ENCODE measurements around the gene ANKRD9. TPM values are rescaled to one million over a fixed set of nuclear protein-coding genes. Genes with fewer than 3 reads are reported as not detected.

Gene ANKRD9
- total RNA-seq, 1 experiment from 2014 or later = 23.7 TPM

DNA sequence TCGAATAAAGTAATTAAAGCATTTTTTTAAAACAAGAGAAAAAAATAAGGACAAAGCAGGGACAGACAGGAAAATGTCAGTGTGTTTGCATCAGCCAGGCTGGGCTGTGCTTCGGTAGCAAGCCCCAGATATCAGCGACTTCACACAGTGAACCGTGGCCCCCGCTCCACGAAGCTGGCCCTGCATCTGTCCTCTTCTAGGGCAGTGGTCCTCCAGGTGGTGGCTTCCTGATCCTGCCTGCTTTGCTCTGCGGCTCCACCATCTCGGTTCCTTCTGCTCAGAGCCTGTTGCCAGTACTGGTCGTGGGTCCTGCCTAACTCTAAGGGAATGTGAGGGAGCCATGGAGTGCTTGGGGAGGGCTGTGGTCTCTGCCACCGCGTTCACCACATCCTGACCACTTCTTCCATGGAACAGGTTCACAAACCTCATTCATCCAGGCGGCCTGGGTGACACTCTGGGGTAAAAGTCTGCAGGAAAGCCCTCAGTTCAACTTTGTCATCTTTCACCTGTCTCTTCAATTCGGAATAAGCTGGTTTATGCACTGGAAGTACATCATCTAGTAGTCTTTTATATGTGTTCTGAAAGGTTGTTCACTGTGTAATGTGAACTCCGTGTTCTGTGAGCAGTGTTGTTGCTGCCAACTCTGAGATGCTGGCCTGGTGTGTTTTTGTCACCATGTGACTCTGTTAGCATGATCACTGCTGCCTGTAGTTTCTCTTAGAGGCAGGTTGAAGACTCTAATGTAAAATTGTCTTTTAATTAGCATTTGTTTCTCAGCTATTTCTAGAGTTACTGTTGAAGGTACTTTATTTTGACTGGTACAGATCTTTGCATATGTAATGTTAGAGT, 47.9 kb downstream of the ANKRD9 start:
- BruUV-seq (replicated peaks) = no TSS peak
- Histone ChIP-seq H3K9me3 (ENCODE audit: control insufficient read depth, insufficient read depth, low read depth, low read length) (no peaks in the 10 kb centered on the region), H3K27me3 (ENCODE audit: control insufficient read depth, insufficient read depth, low read length) (no peaks in the 10 kb centered on the region), H3K4me1 (ENCODE audit: control insufficient read depth, insufficient read depth, low read length) (no peaks in the 10 kb centered on the region), H3K27ac (ENCODE audit: low read length) (no peak overlapping the region), H3K36me3 (ENCODE audit: control insufficient read depth, insufficient read depth, low read length) (no peaks in the 10 kb centered on the region), H3K4me3 (ENCODE audit: low read depth in 2 of 2, low read length in 2 of 2) (no peak overlapping the region)
- intact Hi-C loops (cut with micrococcal nuclease; ENCODE audit: unreplicated experiment) (no loop called here), in situ Hi-C loops (cut with HindIII; ENCODE audit: low pct_unique_long_range_greater_than_20kb, low sequenced_read_pairs) (no loop called here)
- ChIA-PET POLR2A (no interaction called here), CTCF (no interaction called here)
- ATAC-seq = no peak
- DNase-seq (ENCODE audit: low read depth, low spot score) = no peak
- TF ChIP-seq, protein P1, sequence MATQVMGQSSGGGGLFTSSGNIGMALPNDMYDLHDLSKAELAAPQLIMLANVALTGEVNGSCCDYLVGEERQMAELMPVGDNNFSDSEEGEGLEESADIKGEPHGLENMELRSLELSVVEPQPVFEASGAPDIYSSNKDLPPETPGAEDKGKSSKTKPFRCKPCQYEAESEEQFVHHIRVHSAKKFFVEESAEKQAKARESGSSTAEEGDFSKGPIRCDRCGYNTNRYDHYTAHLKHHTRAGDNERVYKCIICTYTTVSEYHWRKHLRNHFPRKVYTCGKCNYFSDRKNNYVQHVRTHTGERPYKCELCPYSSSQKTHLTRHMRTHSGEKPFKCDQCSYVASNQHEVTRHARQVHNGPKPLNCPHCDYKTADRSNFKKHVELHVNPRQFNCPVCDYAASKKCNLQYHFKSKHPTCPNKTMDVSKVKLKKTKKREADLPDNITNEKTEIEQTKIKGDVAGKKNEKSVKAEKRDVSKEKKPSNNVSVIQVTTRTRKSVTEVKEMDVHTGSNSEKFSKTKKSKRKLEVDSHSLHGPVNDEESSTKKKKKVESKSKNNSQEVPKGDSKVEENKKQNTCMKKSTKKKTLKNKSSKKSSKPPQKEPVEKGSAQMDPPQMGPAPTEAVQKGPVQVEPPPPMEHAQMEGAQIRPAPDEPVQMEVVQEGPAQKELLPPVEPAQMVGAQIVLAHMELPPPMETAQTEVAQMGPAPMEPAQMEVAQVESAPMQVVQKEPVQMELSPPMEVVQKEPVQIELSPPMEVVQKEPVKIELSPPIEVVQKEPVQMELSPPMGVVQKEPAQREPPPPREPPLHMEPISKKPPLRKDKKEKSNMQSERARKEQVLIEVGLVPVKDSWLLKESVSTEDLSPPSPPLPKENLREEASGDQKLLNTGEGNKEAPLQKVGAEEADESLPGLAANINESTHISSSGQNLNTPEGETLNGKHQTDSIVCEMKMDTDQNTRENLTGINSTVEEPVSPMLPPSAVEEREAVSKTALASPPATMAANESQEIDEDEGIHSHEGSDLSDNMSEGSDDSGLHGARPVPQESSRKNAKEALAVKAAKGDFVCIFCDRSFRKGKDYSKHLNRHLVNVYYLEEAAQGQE (IDR thresholded peaks at IDR 0.05; ENCODE audit: insufficient read depth in 1 of 2, low read depth in 2 of 2, low read length in 1 of 2) = no peak
- no peak for TF ChIP-seq TCF7L2 (IDR thresholded peaks at IDR 0.05; ENCODE audit: low read depth, low read length)
- TF ChIP-seq, protein P2, sequence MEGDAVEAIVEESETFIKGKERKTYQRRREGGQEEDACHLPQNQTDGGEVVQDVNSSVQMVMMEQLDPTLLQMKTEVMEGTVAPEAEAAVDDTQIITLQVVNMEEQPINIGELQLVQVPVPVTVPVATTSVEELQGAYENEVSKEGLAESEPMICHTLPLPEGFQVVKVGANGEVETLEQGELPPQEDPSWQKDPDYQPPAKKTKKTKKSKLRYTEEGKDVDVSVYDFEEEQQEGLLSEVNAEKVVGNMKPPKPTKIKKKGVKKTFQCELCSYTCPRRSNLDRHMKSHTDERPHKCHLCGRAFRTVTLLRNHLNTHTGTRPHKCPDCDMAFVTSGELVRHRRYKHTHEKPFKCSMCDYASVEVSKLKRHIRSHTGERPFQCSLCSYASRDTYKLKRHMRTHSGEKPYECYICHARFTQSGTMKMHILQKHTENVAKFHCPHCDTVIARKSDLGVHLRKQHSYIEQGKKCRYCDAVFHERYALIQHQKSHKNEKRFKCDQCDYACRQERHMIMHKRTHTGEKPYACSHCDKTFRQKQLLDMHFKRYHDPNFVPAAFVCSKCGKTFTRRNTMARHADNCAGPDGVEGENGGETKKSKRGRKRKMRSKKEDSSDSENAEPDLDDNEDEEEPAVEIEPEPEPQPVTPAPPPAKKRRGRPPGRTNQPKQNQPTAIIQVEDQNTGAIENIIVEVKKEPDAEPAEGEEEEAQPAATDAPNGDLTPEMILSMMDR (IDR thresholded peaks at IDR 0.05) = no peak
- no peak for TF ChIP-seq SIN3A (IDR thresholded peaks at IDR 0.05; ENCODE audit: borderline replicate concordance, insufficient read depth, low read depth, low read length)
- no peak for TF ChIP-seq POLR2AphosphoS5 (IDR thresholded peaks at IDR 0.05; ENCODE audit: low read depth, low read length)

DNA sequence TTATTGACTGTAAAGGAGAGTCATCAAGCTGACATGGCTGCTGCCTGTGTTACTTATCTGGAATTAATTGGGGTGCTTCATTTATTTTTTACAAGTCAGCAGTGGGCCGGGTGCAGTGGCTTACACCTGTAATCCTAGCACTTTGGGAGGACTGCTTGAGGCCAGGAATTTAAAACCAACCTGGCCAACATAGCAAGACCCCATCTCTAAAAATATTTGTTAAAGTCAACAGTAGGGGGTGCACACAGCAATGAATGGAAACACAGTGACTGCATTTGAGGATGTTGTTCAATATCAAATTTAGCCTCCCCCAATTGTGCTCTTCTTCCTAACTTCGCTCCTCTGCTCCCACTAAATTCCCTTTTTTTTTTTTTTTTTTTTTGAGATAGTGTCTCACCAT, 52.1 kb downstream of the ANKRD9 start:
- no TSS peak for BruUV-seq (replicated peaks)
- Histone ChIP-seq H3K4me1 (ENCODE audit: control insufficient read depth, insufficient read depth, low read length) (no peaks in the 10 kb centered on the region), H3K4me3 (ENCODE audit: low read depth in 2 of 2, low read length in 2 of 2) (no peak overlapping the region), H3K27me3 (ENCODE audit: control insufficient read depth, insufficient read depth, low read length) (no peaks in the 10 kb centered on the region), H3K27ac (ENCODE audit: low read length) (no peak overlapping the region), H3K9me3 (ENCODE audit: control insufficient read depth, insufficient read depth, low read depth, low read length) (no peaks in the 10 kb centered on the region), H3K36me3 (ENCODE audit: control insufficient read depth, insufficient read depth, low read length) (no peaks in the 10 kb centered on the region)
- ChIA-PET POLR2A (interaction anchor here (0.6 kb wide), 1 partner anchor 51 kb away, joined by 3 read pairs; no protein-coding TSS in a partner anchor), CTCF (no interaction called here)
- ATAC-seq (no peak), DNase-seq (ENCODE audit: low read depth, low spot score) (no peak)
- intact Hi-C loops (cut with micrococcal nuclease; ENCODE audit: unreplicated experiment) (no loop called here), in situ Hi-C loops (cut with HindIII; ENCODE audit: low pct_unique_long_range_greater_than_20kb, low sequenced_read_pairs) (no loop called here)
- TF ChIP-seq, protein P2 (IDR thresholded peaks at IDR 0.05) = no peak
- TF ChIP-seq TCF7L2 (IDR thresholded peaks at IDR 0.05; ENCODE audit: low read depth, low read length) (no peak), POLR2AphosphoS5 (IDR thresholded peaks at IDR 0.05; ENCODE audit: low read depth, low read length) (no peak), SIN3A (IDR thresholded peaks at IDR 0.05; ENCODE audit: borderline replicate concordance, insufficient read depth, low read depth, low read length) (no peak)
- TF ChIP-seq, protein P1 (IDR thresholded peaks at IDR 0.05; ENCODE audit: insufficient read depth in 1 of 2, low read depth in 2 of 2, low read length in 1 of 2) = no peak
